ENCODE data around the gene INPP5B.

Gene INPP5B

DNA sequence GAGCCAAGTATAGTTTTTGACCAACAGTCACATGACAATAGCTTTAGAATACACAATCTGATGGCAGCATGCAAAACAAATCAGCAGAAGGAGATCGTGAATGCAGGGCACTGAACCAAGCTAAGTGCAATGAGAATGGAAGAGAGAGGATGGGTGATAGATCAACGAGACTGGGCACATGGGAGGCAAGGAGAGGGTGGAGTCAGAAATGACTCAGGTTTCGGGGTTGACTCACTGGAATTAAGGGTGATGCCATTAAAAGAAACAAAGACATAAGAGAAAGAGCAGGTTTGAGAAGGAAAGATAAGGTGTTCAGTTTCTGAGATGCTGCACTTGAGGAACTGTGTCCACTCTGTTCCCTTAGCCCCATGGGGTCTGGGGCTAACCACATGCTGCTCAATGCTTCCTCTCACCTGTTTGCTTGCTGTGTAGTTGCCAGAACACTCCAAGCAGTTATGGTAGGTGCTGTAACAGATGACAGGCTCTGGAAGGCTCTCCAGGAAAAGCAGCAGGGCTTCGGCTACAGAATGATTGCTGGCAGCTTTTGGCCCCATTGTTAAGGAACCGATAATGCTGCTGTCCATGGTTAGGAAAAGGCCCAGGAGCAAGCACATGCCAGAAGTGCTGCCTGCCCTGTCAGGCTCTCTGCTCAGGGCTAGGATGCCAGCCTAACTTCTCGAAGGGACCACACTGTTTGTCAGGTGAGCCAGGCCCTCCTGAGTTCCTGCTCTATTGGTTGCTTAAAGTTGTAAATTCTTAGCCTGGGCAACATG, 81.3 kb downstream of the INPP5B start:
- H3K4me3 ChIP-seq (ENCODE audit: low read length, poor library complexity, severe bottlenecking) = no peak overlapping the region
- no peaks in the 10 kb centered on the region for H4K20me1 ChIP-seq (ENCODE audit: insufficient read depth, low read length, poor library complexity, severe bottlenecking)
- H2AFZ ChIP-seq (ENCODE audit: low read length) = no peak overlapping the region
- H3K79me2 ChIP-seq (ENCODE audit: insufficient read depth, low read length) = no peaks in the 10 kb centered on the region
- no peaks in the 10 kb centered on the region for H3K27me3 ChIP-seq (ENCODE audit: insufficient read depth, low read length, poor library complexity, severe bottlenecking)
- H3K4me2 ChIP-seq (ENCODE audit: low read depth, low read length, poor library complexity, severe bottlenecking) = no peak overlapping the region
- TF ChIP-seq, protein P1, sequence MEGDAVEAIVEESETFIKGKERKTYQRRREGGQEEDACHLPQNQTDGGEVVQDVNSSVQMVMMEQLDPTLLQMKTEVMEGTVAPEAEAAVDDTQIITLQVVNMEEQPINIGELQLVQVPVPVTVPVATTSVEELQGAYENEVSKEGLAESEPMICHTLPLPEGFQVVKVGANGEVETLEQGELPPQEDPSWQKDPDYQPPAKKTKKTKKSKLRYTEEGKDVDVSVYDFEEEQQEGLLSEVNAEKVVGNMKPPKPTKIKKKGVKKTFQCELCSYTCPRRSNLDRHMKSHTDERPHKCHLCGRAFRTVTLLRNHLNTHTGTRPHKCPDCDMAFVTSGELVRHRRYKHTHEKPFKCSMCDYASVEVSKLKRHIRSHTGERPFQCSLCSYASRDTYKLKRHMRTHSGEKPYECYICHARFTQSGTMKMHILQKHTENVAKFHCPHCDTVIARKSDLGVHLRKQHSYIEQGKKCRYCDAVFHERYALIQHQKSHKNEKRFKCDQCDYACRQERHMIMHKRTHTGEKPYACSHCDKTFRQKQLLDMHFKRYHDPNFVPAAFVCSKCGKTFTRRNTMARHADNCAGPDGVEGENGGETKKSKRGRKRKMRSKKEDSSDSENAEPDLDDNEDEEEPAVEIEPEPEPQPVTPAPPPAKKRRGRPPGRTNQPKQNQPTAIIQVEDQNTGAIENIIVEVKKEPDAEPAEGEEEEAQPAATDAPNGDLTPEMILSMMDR (conservative IDR thresholded peaks at IDR 0.05; ENCODE audit: low read length) = no peak
- TF ChIP-seq EZH2phosphoT487 (IDR thresholded peaks at IDR 0.05; ENCODE audit: borderline replicate concordance) = no peak
- no peak overlapping the region for H3K9ac ChIP-seq (ENCODE audit: low read depth, low read length, poor library complexity, severe bottlenecking)
- H3K36me3 ChIP-seq (ENCODE audit: insufficient read depth, low read length) = peaks cover 59% of the 10 kb centered on the region; the same call in 1 of the 2 replicates
- peaks cover under 1% of the 10 kb centered on the region for H3K4me1 ChIP-seq (ENCODE audit: insufficient read depth, low read length, poor library complexity, severe bottlenecking)
- H3F3A ChIP-seq (ENCODE audit: low read depth) = no peaks in the 10 kb centered on the region
- H3K9me3 ChIP-seq (ENCODE audit: insufficient read depth, low read depth, low read length) = no peaks in the 10 kb centered on the region
- H3K9me2 ChIP-seq (replicated peaks; ENCODE audit: low read depth, low read length) = no peaks in the 10 kb centered on the region

DNA sequence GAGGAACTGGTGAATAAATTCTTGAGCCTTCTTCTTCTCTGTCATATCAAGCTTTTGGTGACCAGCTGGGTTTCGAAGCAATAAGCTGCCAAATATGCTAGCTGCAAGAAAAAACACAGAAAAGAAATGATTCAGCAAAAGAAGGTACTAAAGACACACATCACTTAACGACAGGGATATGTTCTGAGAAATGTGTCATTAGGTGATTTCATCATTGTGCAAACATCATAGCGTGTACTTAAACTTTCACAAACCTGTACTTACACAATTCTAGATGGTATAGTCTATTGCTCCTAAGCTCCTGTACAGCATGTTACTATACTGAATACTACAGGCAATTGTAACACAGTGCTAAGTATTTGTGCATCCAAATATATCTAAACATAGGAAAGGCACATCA, 84.5 kb downstream of the INPP5B start:
- Histone ChIP-seq H3F3A (ENCODE audit: low read depth) (no peaks in the 10 kb centered on the region), H3K36me3 (ENCODE audit: insufficient read depth, low read length) (peaks cover 36% of the 10 kb centered on the region; the same call in 1 of the 2 replicates), H4K20me1 (ENCODE audit: insufficient read depth, low read length, poor library complexity, severe bottlenecking) (peaks cover 14% of the 10 kb centered on the region), H3K4me1 (ENCODE audit: insufficient read depth, low read length, poor library complexity, severe bottlenecking) (peaks cover 13% of the 10 kb centered on the region), H3K4me3 (ENCODE audit: low read length, poor library complexity, severe bottlenecking) (no peak overlapping the region), H3K27me3 (ENCODE audit: insufficient read depth, low read length, poor library complexity, severe bottlenecking) (no peaks in the 10 kb centered on the region), H2AFZ (ENCODE audit: low read length) (no peak overlapping the region), H3K9ac (ENCODE audit: low read depth, low read length, poor library complexity, severe bottlenecking) (no peak overlapping the region), H3K9me3 (ENCODE audit: insufficient read depth, low read depth, low read length) (no peaks in the 10 kb centered on the region), H3K9me2 (replicated peaks; ENCODE audit: low read depth, low read length) (no peaks in the 10 kb centered on the region), H3K4me2 (ENCODE audit: low read depth, low read length, poor library complexity, severe bottlenecking) (no peak overlapping the region), H3K79me2 (ENCODE audit: insufficient read depth, low read length) (peaks cover 22% of the 10 kb centered on the region)
- TF ChIP-seq EZH2phosphoT487 (IDR thresholded peaks at IDR 0.05; ENCODE audit: borderline replicate concordance) = no peak
- TF ChIP-seq, protein P1 (conservative IDR thresholded peaks at IDR 0.05; ENCODE audit: low read length) = no peak

DNA sequence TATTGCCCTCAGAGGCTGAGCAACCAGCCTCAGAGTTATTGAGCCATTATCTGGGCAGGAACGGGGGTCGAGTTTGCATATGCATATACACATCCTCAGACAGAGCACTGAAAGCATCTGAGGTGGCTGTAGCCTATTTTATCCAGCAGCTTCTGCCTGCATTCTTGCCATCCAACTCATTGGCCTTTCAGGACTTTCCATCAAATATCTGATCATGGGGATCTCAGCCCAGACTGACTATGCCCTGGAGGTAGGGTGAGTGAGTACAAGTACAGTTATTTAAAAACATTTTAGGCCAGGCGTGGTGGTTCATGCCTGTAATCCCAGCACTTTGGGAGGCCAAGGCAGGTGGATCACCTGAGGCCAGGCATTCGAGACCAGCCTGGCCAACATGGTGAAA, 85.7 kb downstream of the INPP5B start:
- H3K9ac ChIP-seq (ENCODE audit: low read depth, low read length, poor library complexity, severe bottlenecking) = no peak overlapping the region

More for the DNA sequence above, 85.7 kb downstream of the INPP5B start:
- no peaks in the 10 kb centered on the region for H3K27me3 ChIP-seq (ENCODE audit: insufficient read depth, low read length, poor library complexity, severe bottlenecking)
- no peak overlapping the region for H3K4me2 ChIP-seq (ENCODE audit: low read depth, low read length, poor library complexity, severe bottlenecking)
- H3K79me2 ChIP-seq (ENCODE audit: insufficient read depth, low read length) = peaks cover 30% of the 10 kb centered on the region
- H3K9me3 ChIP-seq (ENCODE audit: insufficient read depth, low read depth, low read length) = no peaks in the 10 kb centered on the region
- H3K36me3 ChIP-seq (ENCODE audit: insufficient read depth, low read length) = peaks cover 30% of the 10 kb centered on the region; the same call in 1 of the 2 replicates
- TF ChIP-seq, protein P1 (conservative IDR thresholded peaks at IDR 0.05; ENCODE audit: low read length) = no peak
- no peak for TF ChIP-seq EZH2phosphoT487 (IDR thresholded peaks at IDR 0.05; ENCODE audit: borderline replicate concordance)
- H3K4me3 ChIP-seq (ENCODE audit: low read length, poor library complexity, severe bottlenecking) = no peak overlapping the region
- peaks cover 14% of the 10 kb centered on the region for H4K20me1 ChIP-seq (ENCODE audit: insufficient read depth, low read length, poor library complexity, severe bottlenecking)
- H3F3A ChIP-seq (ENCODE audit: low read depth) = no peaks in the 10 kb centered on the region
- H3K4me1 ChIP-seq (ENCODE audit: insufficient read depth, low read length, poor library complexity, severe bottlenecking) = peaks cover 21% of the 10 kb centered on the region
- no peak overlapping the region for H2AFZ ChIP-seq (ENCODE audit: low read length)
- no peaks in the 10 kb centered on the region for H3K9me2 ChIP-seq (replicated peaks; ENCODE audit: low read depth, low read length)

Data from Loucy (cell line).